GM21526 (cell line): Measurements from ENCODE around the gene RFX2.

Experiments
- ATAC-seq: cut with Tn5 transposase; IDR thresholded peaks from one replicate; pipeline ENCODE4 v1.9.1; 2021; ENCODE audit warnings: moderate library complexity; ENCODE audit not compliant: unreplicated experiment, low FRiP score

Gene RFX2

DNA sequence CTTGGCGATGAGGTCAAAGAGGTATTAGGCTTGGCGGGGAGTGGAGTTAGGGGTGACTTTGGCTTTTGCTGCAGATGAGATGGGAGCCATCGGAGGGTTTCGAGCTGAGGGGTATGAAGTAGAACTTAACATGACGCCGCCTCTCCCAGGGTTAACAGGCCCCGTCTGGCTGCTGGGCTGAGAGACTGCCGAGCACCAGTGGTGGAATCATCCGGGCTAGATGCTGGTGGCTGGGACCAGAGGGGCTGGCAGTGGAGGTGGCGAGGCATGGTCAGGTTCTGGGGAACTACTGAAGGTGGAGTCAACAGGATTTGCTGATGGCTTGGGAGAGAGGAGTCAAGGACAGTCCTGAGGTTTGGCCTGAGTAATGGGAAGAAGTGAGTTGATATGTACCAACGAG, 4.9 kb downstream of the RFX2 start:
- ATAC-seq = no peak

- no peak for ATAC-seq
These were observed 6.4 kb downstream of the RFX2 start for GRCh38 chr19:6103894-6104293.

DNA sequence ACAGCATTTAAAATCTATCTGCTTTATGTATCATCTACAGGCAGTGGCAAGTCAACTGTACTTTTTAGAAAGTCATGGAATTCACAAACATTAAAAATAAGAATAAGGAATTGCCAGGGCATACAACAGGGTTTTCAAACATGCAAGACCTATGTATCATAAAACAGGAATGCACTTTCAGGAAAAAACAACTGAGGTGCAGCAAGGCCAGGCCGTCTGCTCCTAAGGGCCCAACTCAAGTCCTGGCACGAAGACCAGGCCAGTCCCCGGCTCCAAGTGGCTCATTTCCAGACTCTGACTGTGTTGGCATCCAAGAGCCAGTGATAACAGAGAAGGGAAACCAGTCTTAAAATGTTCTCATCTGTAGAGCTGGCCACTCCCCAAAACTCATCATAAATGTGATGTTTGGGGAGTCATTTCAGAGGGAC, 7.1 kb downstream of the RFX2 start:
- ATAC-seq = no peak

- no peak for ATAC-seq
These were observed 8.3 kb downstream of the RFX2 start for GRCh38 chr19:6101991-6102390.

- ATAC-seq = no peak
These were observed 8.9 kb downstream of the RFX2 start for GRCh38 chr19:6101291-6101825.

DNA sequence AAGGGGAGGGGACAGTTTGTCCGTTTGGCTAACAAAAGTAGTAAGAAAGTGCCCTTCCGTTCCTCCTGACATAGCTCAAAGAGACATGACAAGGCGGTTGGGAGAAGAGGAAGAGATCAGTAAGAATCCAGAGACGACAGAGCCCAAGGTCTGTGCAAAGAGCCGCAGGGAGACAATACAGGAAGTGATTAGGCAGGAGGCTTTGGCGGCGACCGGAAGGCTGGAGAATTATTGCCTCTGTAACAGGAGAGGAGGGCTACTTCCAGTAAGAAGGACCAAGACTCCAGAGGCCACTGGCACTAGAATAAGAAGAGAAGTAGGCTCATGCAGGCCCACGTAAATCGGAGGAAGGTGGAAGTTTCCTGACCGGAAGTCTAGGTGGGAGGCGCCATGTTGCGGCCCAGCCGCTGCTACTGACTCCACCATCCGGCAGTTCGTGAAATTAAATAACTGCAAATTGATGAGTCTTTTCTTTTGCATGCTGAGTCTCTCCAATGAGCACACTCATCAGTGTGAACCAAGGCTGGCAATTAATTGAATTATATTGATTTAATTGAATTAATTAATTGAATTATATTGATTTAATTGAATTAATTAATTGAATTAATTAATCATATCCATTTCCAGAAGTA, 9.9 kb downstream of the RFX2 start:
- ATAC-seq = no peak

DNA sequence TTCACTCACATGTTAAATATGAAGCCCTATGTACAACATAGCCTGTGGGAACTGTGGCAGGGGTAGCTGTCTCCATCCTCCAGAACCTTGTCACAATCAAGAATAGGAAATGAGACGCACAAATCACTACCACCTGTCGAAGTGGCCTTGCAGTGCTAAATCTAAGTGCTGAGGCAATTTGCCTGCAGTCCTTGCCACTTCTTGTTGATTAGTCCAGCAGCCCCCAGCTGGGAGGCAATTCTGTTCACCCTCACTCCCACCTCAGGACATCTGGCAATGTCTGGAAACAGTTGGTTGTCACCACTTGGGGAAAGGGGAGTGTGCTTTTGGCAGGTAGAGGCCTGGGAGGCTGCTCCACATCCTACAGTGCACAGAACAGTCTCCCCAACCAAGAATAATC, 10.7 kb downstream of the RFX2 start:
- no peak for ATAC-seq

DNA sequence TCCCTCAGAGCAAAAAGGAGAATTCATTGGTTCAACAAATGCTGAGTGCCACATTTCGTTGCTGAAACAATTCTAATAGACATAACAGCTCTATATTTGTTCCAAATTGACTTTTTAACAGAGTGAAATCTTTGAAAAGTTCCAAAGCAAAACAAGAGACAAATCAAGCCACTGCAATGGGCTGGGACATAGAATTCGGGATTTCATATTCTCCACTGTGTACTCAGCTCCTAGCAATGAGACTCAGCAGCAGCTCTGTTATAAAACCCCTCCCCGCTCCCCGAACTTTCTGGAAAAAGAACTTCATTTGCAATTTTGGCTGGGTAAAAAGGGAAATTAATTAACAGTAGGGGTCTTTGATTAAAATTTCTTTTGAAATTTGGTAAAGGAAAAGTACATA, 11.3 kb downstream of the RFX2 start:
- ATAC-seq = no peak

GRCh38 chr19:6098574-6098973, 11.7 kb downstream of the RFX2 start:
- ATAC-seq = no peak

- no peak for ATAC-seq
These were observed 12.4 kb downstream of the RFX2 start for GRCh38 chr19:6097911-6098310.

DNA sequence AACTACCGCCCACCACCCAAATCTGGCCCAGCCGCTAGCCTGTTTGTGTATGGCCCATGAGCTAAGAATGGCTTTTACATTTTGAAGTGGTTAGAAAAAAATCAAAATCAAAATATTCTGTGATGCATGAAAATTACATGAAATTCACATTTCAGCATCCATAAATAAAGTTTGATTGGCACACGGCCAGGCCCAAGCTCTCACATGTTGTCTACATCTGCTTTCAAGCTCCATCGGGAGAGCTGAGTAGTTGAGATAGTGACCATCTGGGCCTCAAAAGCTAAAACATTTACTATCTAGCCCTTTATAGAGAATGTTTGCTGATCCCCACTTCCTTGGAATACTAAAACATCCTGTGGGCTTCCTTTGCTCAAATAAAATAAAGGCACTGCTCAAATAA, 14.5 kb downstream of the RFX2 start:
- no peak for ATAC-seq

DNA sequence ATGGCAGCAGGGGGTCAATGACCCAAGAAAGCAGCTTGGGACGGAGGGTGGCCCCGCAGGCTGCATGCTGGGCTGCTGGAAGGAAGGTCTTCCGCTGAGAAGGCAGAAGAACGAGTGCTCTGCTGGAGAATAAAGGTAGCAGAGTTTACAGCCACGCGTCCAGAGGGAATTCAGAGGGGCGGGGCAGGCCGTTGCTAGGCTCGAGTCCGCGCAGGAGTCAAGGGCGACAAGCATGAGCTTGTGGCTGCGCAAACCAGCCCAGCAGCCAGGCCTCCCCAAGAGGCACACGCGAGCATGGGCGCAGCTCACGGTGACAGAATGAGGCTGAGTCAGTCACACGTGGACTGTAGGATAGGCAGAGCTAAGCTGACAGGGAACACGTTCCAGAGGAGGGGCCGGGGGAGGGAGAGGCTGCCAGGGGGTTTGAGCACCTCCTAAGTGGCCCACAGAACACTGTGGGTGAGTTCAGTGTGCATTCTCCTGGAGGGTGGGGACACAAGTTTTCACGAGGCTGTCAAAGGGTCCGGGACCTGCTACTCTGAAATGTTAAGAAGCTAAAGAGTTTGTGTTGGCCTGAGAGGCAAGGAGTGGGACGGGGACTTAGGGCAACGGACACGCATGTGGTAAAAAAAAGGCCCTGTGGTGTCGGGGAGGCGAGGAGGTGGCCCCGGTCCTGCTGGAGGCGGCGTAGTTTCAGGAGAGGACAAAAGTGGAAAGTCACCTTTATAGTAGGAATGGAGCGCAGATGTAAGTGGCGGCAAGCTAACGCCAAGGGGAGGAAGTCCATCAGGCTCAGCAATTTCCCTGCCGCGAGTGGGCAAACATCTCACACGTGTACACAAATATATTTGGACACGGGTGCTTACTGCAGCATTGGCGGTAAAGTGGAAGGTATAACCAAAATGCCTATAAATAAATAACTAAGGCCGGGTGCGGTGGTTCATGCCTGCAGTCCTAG, 17.7 kb downstream of the RFX2 start:
- no peak for ATAC-seq

DNA sequence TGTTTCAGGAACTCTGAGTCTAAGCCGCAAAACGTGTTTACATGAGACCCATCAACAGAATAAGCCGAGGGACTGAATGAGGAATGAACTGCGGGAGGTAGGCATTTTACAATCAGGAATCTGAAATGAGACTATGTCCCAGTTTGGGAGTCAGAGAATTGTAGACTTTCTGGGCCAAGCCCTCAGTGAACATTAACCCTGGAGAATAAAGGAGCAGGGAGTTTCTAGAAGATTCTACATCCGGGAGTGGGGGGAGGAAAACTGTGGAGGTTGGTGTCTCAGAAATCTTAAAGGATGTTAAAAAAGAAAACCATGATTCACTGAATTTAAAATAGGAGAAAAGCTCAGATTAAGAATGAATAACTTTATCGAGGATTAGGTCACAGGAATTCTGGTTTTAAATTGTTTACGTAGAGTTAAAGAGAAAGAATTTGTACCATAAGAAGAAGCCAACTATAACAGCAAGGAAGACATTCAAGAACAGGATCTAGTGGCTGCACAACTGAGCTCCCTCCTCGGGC, 18.5 kb downstream of the RFX2 start:
- ATAC-seq = no peak

GRCh38 chr19:6090634-6091033, 19.7 kb downstream of the RFX2 start:
- ATAC-seq = no peak

- ATAC-seq = no peak
These were observed 21.7 kb downstream of the RFX2 start for GRCh38 chr19:6088602-6089049.

DNA sequence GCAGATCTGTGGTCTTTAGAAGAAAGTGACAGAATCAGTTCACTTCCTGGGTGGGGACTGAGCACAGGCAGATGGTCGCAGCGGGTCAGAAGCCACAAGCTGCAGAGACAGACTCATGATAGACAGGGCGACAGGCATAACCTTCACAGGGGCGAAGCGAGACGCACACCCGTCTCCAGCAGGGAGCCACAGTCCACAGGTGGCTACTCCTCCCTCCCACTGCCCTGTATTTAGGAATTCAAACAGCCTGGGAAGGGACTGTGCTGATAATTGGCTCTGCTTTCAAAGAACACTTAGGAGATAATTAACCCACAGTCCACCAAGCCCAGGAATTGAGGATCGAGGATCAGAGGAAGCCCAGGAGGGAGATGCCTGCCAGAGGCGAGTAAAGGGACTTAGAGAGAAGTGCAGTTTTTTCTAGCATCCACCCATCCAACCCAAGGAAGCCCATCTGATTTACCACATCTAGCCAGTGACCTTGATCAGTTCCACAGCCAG, 23.2 kb downstream of the RFX2 start:
- no peak for ATAC-seq

DNA sequence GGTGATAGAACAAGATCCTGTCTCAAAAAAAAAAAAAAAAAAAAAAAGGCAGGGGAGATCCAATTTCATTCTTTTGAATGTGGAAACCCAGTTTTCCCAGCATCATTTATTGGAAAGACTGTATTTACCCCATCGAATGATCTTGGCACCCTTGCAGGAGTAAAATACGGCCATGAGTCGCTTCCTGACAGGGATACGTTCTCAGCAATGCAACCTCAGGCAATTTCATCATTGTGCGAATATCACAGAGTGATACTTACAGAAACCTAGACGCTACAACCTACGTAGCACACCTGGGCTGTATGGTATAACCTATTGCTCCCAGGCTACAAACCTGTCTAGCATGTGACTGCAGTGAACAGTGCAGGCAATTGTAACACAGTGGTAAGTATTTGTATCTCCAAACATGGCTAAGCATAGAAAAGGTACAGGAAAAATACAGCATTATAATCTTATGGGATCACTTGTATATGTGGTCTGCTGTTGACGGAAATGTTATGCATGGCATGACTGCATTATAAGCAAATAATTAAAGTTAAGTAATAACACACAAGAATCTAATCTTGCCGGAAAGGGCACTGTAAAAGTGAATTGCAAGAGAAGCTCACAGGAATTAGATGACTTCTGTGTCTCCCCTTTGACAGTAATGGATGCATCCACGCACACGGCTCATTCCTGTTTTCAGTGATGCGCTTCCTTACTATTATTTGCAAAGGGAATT, 24.1 kb downstream of the RFX2 start:
- ATAC-seq = no peak

- no peak for ATAC-seq
These were observed 25.5 kb downstream of the RFX2 start for GRCh38 chr19:6084821-6085220.

- ATAC-seq = no peak
These were observed 31.2 kb downstream of the RFX2 start for GRCh38 chr19:6079107-6079506.

GRCh38 chr19:6078068-6078467, 32.2 kb downstream of the RFX2 start:
- ATAC-seq = no peak
